Measurements from ENCODE around the gene CBX4. TPM values are rescaled to one million over a fixed set of nuclear protein-coding genes. Genes with fewer than 3 reads are reported as not detected.

Gene CBX4
- total RNA-seq, 3 donors from 2014 or later = 11.5 to 20.6 (median 13.4) TPM

DNA sequence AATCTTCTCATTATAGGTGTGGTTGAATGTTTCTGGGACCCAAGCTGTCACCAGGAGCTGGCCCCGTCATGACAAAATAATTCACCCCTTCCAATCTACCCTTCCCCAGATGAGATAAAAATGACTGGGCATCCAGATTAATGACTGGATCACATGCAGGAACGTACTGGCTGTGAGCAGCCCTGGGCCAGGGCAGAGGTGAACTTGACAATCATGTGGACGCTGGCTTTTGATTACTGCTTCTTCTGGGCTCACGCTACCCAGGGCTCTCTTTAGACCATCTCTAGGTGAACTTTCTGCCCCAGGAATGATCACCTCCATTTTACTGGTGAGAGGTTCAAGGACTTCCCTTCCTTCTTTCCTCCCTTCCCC, 18.3 kb downstream of the CBX4 start:
- intact Hi-C loops (cut with DNase I; ENCODE audit: low total_unique reads) = no loop called here
- Histone ChIP-seq H3K27me3 (peaks cover 0 to 5% of the 10 kb centered on the region in 2 donors), H3K4me1 (no peaks in the 10 kb centered on the region), H3K27ac (no peak overlapping the region), H3K9me3 (no peaks in the 10 kb centered on the region), H3K4me3 (no peak overlapping the region), H3K36me3 (no peaks in the 10 kb centered on the region)
- DNase-seq (ENCODE audit: low spot score in 2 of 2) = no peak
- TF ChIP-seq POLR2A (IDR thresholded peaks at IDR 0.05) = no peak

DNA sequence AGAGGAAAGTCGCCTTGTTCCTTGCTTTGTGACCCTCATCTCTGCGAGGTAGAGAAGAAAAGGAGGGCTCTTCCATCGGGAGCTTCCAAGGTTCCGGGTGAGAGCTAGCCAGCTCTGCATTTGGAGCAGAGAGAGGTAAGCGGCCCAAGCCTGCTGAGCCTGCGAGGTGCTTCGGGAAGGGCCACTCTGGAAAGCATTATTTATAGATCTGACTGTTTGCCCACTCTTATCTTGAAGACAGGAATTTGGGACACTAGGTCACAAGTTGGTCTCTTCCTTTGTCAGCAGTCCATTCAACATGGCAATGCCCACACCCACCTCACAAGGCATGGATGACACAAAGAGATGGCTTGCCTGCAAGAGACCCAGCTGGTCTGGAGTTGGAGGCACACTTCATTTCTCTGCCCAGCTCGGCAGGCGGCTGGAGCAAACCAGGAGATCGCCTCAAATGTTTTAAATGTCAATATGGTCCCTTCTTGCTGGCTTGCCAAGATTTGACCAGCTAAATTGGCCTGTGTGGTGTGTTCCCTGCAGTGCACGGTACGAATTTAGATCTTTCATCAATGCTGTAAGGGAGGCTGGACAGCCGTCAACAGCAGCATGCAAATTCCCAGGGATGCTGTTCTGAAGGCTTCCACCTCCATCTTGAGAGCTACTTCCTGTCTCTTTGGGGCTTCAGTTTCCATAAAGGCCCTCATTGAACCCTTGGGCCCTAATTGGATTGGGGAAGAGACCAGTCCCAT, 19.5 kb downstream of the CBX4 start:
- TF ChIP-seq POLR2A (IDR thresholded peaks at IDR 0.05) = no peak
- TF ChIP-seq POLR2AphosphoS5 (IDR thresholded peaks at IDR 0.05) = no peak
- TF ChIP-seq CTCF (IDR thresholded peaks at IDR 0.05) = no peak
- no peak for DNase-seq (ENCODE audit: low spot score in 2 of 2)
- Histone ChIP-seq H3K4me3 (no peak overlapping the region), H3K27ac (no peak overlapping the region), H3K36me3 (no peaks in the 10 kb centered on the region), H3K9me3 (no peaks in the 10 kb centered on the region), H3K4me1 (peaks cover under 1 to 3% of the 10 kb centered on the region in 2 donors), H3K27me3 (peaks cover 4 to 15% of the 10 kb centered on the region in 2 donors)
- intact Hi-C loops (cut with DNase I; ENCODE audit: low total_unique reads) = no loop called here

- Histone ChIP-seq H3K27ac (no peak overlapping the region), H3K27me3 (peaks cover 4 to 21% of the 10 kb centered on the region in 2 donors)
Observed at GRCh38 chr17:79819085-79819484, 20.2 kb downstream of the CBX4 start.

DNA sequence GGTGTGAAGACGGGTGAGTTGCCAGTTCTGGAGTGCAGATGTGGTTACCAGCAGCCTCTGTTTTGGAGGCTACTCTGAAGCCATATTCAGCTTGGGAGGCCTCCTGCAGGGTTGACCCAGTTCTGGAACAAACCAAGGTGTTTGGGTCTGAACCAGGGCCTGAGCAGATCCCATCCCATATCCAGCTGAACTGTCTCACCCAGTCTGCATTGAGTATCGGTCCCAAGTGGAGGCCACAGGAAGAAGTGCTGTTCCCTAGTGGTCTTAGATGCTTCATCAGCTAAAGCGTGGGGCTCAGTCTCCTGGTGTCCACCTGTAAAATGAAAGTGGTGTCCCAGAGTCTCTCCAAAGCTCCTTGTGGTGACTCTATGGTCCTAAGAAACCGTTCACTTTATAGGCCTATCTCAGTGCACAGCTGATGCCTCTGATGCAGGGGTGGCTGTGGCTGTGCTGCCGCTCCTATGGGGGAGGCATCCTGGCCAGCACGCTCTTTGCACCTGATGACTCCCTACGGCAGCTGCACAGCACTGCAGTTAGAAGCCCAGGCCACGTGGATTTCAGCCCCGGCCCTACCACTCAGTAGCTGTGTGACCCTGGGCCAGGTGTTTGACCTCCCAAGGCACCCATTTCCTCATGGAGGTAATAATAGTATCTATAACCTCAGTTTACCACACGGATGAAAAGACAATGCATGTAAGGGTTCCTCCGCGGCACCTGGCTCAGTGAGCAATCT, 21.0 kb downstream of the CBX4 start:
- Histone ChIP-seq H3K4me3 (no peak overlapping the region), H3K9me3 (no peaks in the 10 kb centered on the region), H3K27me3 (peaks cover 9 to 26% of the 10 kb centered on the region in 2 donors), H3K36me3 (no peaks in the 10 kb centered on the region), H3K27ac (no peak overlapping the region), H3K4me1 (peaks cover 12 to 13% of the 10 kb centered on the region in 2 donors)
- DNase-seq (ENCODE audit: low spot score in 2 of 2) = no peak
- intact Hi-C loops (cut with DNase I; ENCODE audit: low total_unique reads) = no loop called here
- TF ChIP-seq POLR2AphosphoS5 (IDR thresholded peaks at IDR 0.05) (no peak), POLR2A (IDR thresholded peaks at IDR 0.05) (no peak), CTCF (IDR thresholded peaks at IDR 0.05) (no peak)

More at GRCh38 chr17:79819085-79819484, 20.2 kb downstream of the CBX4 start:
- intact Hi-C loops (cut with DNase I; ENCODE audit: low total_unique reads) = no loop called here
- no peak overlapping the region for H3K4me3 ChIP-seq
- TF ChIP-seq POLR2AphosphoS5 (IDR thresholded peaks at IDR 0.05) (no peak), CTCF (IDR thresholded peaks at IDR 0.05) (no peak), POLR2A (IDR thresholded peaks at IDR 0.05) (no peak)
- no peaks in the 10 kb centered on the region for H3K9me3 ChIP-seq
- H3K4me1 ChIP-seq = peaks cover 7 to 8% of the 10 kb centered on the region in 2 donors
- DNase-seq (ENCODE audit: low spot score in 2 of 2) = no peak
- no peaks in the 10 kb centered on the region for H3K36me3 ChIP-seq

DNA sequence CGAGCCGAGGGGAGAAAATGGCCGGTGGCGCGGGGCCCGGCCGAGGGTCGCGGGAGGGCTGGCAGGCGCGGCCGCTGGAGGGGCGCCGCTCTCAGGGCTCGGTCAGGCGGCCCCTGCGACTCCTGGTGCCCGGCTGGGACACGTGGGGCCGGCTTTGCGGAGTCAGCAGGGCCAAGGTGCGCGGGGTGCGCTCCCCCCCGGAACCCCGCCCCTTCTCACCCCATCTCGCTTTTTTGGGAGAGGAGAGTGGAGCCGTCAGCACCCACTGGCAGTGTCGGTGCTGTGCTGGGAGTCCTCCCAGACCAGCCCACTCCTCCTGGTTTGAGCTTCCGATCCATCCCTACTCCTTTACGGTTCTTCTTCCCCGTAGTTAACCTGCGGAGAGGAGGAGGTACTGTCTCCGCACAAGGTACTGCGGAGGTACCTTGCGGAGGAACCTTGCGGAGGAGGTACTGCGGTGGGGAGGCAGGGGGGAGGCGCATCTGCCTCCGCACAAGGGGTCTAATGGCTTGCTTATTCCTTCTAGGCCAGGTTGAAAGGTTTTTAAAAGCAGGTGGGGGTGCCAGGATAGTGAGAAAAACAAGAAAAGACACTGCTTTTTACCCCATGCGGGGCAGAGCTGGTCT, 23.3 kb downstream of the CBX4 start:
- peaks cover 30 to 31% of the 10 kb centered on the region in 2 donors for H3K4me1 ChIP-seq
- no peak for DNase-seq (ENCODE audit: low spot score in 2 of 2)
- H3K9me3 ChIP-seq = no peaks in the 10 kb centered on the region
- intact Hi-C loops (cut with DNase I; ENCODE audit: low total_unique reads) = no loop called here
- H3K36me3 ChIP-seq = no peaks in the 10 kb centered on the region
- peaks cover 20 to 47% of the 10 kb centered on the region in 2 donors for H3K27me3 ChIP-seq
- H3K4me3 ChIP-seq = no peak overlapping the region
- H3K27ac ChIP-seq = no peak overlapping the region
- TF ChIP-seq CTCF (IDR thresholded peaks at IDR 0.05) (no peak), POLR2A (IDR thresholded peaks at IDR 0.05) (no peak), POLR2AphosphoS5 (IDR thresholded peaks at IDR 0.05) (no peak)
